Fibroblast of skin of left biceps (primary cell): Measurements from ENCODE around the gene KATNB1.
"Not testable (repeated sequence)": the region's sequence is repeated elsewhere in the genome, so short reads cannot be mapped to it uniquely, and the experiment has no call there.

Experiments used
- DNase-seq, 2 experiments: peaks; one replicate each; pipeline ENCODE4 v3.0.0-alpha.2; 2013; ENCODE audit warnings: low read depth in 2 of 2

Gene KATNB1

GRCh38 chr16:57725554-57725953, 10.0 kb upstream of the KATNB1 start:
- no peak for DNase-seq

DNA sequence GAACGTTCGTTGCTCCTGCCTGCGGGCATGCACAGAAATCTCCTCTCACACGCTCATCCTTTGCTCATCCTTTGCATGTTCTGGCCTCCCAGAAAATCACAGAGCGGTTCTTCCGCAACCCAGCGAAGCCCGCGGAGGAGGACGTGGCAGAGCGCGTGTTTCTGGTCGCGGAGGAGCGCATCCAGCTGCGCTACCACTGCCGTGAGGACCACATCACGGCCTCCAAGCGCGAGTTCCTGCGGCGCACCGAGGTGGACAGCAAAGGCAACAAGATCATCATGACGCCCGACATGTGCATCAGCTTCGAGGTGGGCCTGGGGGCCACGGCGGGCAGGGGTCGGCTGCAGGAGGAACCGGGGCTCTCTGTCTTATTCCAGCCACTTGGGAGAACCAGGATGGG, 9.6 kb upstream of the KATNB1 start:
- DNase-seq = no peak

DNA sequence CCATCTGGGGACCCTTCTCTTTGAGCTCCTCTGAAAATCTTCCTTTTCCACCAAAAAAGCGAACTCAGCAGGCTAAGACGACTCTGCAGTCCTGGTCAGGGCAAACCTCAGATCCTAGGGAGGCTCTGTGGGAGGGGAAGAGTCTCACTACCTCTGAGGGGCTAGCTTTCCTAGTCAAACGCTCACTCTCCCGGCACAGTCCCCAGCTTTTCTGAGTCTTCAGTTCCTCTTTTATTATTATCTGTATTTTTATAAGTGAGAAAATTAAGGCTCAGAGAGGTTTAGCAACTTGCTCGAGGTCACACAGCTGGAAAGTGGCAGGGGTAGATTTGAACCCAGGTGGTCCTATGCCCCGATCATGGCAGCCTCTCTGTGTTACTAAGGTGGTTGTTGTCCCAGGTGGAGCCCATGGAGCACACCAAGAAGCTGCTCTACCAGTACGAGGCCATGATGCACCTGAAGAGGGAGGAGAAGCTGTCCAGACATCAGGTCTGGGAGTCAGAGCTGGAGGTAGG, 9.1 kb upstream of the KATNB1 start:
- no peak for DNase-seq

DNA sequence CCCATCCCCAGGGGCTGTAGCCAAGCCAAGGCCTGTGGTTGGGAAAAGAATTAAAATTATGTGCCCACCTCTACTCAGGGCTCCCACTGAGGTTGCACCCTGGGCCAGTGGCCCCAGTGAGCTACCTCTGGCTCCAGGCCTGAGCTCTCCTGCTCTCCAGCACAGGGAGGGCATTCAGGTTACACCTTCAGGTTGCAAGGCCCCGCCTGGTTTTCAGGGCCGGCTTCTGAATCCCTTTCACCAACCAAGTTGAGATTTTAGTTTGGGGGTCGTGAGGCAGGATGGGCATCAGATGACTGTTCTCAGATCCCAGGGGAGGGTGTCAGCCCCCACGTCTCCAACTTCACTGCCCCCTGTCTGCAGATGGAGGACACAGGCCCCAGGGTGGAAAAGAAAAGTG, 8.0 kb upstream of the KATNB1 start:
- DNase-seq = no peak

DNA sequence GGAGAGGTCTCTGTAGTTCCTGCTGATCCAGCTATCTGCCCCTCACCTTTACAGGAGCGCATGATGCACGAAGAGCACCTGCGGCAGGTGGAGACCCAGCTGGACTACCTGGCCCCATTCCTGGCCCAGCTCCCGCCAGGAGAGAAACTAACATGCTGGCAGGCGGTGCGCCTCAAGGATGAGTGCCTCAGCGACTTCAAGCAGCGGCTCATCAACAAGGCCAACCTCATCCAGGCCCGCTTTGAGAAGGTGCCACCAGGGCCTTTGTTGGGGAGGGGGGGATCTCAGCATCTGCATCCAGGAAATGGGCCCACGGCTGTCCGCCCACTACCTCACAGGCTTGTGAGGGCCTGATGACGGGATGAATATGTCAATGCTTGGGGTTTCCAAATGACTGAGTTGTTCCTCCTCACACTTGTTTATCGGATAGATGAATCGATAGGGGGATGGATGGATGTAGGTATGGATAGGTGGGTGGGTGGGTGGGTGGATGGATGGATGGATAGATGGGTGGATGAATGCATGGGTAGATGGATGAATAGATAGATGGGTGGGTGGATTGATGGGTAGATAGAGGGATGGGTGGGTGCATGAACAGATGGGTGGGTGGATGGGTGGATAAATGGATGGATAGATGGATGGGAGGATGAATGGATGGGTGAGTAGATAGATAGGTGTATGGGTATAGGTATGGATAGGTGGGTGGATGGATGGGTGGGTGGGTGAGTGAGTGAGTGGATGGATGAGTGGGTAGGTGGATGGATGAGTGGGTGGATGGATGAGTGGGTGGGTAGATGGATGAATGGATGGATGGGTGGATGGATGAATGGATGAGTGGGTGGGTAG, 7.0 kb upstream of the KATNB1 start:
- no peak for DNase-seq

DNA sequence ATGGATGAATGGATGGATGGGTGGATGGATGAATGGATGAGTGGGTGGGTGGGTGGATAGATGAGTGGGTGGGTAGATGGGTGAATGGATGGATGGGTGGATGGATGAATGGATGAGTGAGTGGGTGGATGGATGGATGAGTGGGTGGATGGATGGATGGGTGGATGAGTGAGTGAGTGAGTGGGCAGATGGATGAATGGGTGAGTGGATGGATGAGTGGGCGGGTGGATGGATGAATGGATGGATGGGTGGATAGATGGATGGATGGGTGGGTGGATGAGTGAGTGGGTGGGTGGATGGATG, 6.4 kb upstream of the KATNB1 start:
- no peak for DNase-seq

- not testable (repeated sequence) for DNase-seq
These were observed 5.7 kb upstream of the KATNB1 start for GRCh38 chr16:57729852-57730251.

- DNase-seq = no peak
These were observed 4.5 kb upstream of the KATNB1 start for GRCh38 chr16:57730771-57731730.

DNA sequence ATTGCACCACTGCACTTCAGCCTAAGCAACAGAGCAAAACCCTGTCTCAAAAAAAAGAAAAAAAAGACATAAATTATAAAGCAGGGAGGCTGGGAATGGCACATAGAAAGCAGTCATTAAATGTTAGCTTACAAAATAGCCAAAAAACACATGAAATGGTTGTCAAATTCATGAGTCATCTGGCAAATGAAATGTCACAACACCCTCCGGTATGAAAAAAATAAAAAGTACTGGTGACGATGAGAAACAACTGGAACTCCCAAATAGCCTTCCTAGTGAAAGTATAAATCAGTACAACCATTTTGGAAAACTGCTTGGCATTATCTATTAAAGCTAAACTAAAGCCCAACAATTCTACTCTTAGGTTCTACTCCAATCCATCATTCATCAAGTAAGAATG, 3.5 kb upstream of the KATNB1 start:
- no peak for DNase-seq

- DNase-seq = no peak
These were observed 2.9 kb upstream of the KATNB1 start for GRCh38 chr16:57732714-57733113.

DNA sequence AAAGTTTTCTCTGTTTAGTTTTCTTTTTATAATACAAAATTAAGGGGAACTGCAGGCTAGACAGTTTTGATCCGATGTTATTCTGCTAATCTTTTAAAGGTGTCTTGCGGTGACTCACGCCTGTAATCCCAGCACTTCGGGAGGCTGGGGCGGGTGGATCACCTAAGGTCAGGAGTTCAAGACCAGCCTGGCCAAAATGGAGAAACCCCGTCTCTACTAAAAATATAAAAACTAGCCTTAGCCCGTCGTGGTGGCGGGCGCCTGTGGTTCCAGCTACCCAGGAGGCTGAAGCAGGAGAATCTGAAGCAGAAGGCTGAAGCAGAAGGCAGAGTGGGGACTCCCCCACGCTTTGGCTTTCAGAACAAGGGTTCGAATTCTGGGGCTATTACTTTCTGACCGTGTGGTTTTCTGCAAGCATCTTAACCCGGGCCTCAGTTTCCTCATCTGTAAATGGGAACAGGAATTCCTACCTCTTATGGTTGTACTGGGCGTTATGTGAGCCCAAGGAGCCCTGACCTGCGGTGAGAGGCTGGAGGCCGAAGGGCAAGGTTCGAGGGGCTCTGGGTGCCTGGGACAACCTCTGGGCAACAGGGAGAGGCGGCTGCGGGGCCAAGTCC, 1.2 kb upstream of the KATNB1 start:
- DNase-seq = no peak

GRCh38 chr16:57734925-57735754, 430 bp upstream of the KATNB1 start:
- DNase-seq = peak; percentile 100

DNA sequence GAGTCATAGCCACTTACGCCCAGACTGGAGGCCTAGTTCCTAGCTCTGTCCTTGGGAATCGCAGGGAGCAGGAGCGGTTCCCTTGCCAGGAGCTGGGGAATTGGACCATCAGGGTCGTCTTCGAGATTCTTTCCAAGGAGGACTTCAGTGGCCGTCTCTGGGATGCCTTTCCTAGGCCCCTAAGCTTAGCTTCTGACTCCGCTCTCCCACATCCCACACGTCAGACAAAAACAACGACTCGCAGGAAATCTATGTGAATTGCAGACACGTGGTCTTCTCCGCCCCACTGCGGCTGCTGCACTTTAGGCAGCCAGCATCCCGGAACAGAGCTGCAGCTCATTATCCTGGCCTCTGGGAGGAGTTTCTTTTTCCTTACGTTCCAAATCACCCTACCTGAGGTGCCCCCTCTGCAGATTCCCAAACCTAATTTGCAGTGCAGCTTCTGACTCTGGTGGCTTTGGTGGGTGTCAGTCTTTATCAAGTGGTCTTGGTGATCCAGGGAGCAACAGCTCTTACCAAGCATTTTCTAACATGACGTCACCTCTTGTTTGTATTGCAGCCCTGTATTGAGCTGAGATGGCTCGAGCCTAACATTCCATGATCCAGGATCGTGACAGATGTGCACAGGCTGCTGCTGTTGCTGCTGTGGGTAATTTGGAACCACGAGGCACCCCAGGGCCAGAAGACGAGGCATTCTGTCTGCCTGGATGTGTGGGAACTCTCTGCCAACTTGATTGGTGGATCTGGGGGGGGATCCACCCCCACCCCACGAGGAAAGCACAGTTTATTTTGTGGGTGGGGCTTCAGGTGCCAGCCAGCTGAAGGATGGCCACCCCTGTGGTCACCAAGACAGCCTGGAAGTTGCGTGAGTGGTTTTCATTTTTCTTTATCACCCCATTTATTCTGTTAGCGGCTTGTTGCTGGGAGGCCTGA, 1.1 kb downstream of the KATNB1 start:
- DNase-seq = peak; percentile 18 to 19

- no peak for DNase-seq
These were observed 3.3 kb downstream of the KATNB1 start for GRCh38 chr16:57738844-57739243.

DNA sequence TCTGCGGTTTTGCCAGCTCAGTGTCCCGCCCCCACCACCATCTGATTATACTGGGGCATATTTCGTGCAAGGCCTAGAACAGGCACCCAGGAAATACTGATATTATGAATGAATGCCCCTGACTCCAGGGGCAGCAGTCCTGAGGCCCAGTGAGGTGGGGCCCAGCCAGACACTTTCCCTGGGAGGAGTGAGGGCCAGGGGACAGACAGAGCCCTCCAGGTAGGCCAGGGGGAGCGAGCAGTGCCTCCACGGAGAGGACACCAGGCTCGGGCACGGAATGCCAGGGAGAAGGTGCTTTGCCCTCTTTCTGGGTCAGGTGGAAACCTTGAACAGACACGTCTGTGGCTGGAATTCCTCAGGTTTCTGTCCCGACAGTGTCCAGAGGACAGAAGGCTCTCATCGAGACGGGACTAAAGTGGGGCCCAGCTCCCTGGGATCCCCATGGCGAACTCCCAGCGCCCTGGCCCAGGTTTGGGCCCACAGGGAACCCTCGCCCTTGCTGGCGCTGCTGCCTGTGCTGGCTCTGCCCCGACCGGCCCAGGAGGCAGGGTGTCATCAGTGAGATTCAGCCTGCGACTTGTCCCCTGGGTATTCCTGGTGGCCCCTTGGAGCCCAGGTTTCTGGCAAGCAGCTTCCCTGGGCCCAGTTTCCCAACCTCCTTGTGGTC, 4.3 kb downstream of the KATNB1 start:
- no peak for DNase-seq

GRCh38 chr16:57740423-57741071, 5.0 kb downstream of the KATNB1 start:
- DNase-seq = no peak

GRCh38 chr16:57741660-57742191, 6.2 kb downstream of the KATNB1 start:
- no peak for DNase-seq

DNA sequence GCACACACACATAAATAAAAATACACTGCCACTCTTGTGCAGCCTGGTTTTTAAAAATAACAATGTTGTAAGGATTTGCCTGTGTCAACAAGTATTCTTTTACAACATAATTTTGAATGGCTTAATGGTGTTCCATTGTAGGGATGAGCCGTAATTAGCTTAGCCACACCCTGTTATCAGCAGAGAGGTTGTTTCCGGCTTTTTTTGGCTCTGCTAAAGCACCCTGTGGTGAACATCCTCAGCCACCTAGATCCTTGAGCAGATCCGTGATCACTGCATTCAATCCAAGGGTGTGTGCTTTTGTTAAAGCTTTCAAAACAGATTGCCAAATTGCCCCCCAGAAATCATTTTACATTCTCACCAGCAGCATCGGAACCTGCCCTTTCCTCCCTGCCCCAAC, 7.0 kb downstream of the KATNB1 start:
- no peak for DNase-seq

DNA sequence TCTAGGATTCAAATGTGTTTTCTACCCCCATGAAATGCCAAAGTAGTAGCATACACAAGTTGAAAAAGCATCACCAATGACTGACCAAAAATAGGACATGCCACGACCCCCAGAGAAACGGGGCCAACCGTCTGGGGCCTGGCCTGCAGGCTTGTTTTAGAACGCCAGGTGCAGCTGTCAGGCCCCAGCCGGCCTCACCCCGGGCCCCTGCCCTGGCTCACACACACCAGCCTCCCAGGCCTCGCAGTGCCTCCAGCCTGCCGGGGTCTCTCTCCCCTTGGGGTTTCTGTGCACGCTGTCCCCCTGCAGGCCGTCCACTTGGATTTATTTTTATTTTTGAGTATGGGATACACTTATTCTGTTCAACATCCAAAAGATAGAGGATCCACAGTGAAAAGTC, 7.9 kb downstream of the KATNB1 start:
- no peak for DNase-seq
